CD4-positive, alpha-beta T cell (primary cell): ENCODE data around the gene KCNAB1. TPM values are rescaled to one million over a fixed set of nuclear protein-coding genes. Genes with fewer than 3 reads are reported as not detected.

Source experiments
- ATAC-seq: fragments of 200-7000 bp; cut with Tn5 transposase; one replicate; pipeline ENCODE4 v1.10.0; 2022; ENCODE audit warnings: mild to moderate bottlenecking; ENCODE audit not compliant: poor library complexity
- CTCF ChIA-PET: fragments of 350-600 bp; sonication (Branson Sonifier 250); formaldehyde crosslinking; loops from one replicate; lab custom pipeline; 2021; ENCODE audit warnings: antibody characterized with exemption, inconsistent platforms; lab: Charles Lee
- POLR2A ChIA-PET: fragments of 350-600 bp; sonication (Branson Sonifier 250); formaldehyde crosslinking; loops from one replicate; lab custom pipeline; 2021; ENCODE audit warnings: antibody characterized with exemption, inconsistent platforms; lab: Charles Lee
- DNase-seq, 14 experiments: peaks; one replicate each; pipeline ENCODE4 v3.0.0-alpha.2; 2013 to 2020; ENCODE audit warnings: mixed read lengths in 2 of 14
- H3K27ac ChIP-seq, 2 donors: one replicate each; pipeline versions ENCODE4 v1.5.1 to v1.7.0; 2013; ENCODE audit warnings: low read length in 2 of 2, low read depth in 1 of 2, mild to moderate bottlenecking in 1 of 2
- H3K27me3 ChIP-seq, 2 experiments: 1 replicate in 1 of 2; 2 replicates in 1 of 2; pipeline versions ENCODE4 v1.6.1 to v1.7.0; 2013; ENCODE audit warnings: low read length in 2 of 2, control low read depth in 1 of 2, mild to moderate bottlenecking in 1 of 2, moderate library complexity in 1 of 2; ENCODE audit not compliant: insufficient read depth in 2 of 2, control insufficient read depth in 1 of 2
- H3K36me3 ChIP-seq: one replicate; pipeline ENCODE4 v1.6.1; 2013; ENCODE audit warnings: low read length, control low read depth; ENCODE audit not compliant: insufficient read depth
- H3K4me1 ChIP-seq: one replicate; pipeline ENCODE4 v1.6.1; 2013; ENCODE audit warnings: low read length, control low read depth; ENCODE audit not compliant: insufficient read depth
- H3K4me3 ChIP-seq: one replicate; pipeline ENCODE4 v1.5.1; 2013; ENCODE audit warnings: mild to moderate bottlenecking, low read length, moderate library complexity
- H3K9me3 ChIP-seq, 2 experiments: 1 replicate in 1 of 2; 2 replicates in 1 of 2; pipeline versions ENCODE4 v1.6.1 to v1.7.0; 2013; ENCODE audit warnings: low read length in 2 of 2, mild to moderate bottlenecking in 2 of 2, control low read depth in 1 of 2, moderate library complexity in 1 of 2; ENCODE audit not compliant: control insufficient read depth in 1 of 2, insufficient read depth in 1 of 2
- H3K27ac Mint-ChIP-seq: one replicate; pipeline ENCODE4 v1.8.0; 2020; ENCODE audit warnings: mixed read lengths
- H3K27me3 Mint-ChIP-seq: one replicate; pipeline ENCODE4 v1.8.0; 2021; ENCODE audit warnings: mixed read lengths
- H3K36me3 Mint-ChIP-seq: one replicate; pipeline ENCODE4 v1.8.0; 2021; ENCODE audit warnings: low read depth, mixed read lengths
- H3K4me1 Mint-ChIP-seq: one replicate; pipeline ENCODE4 v1.8.0; 2021; ENCODE audit warnings: low read depth, mixed read lengths
- H3K4me3 Mint-ChIP-seq: one replicate; pipeline ENCODE4 v1.8.0; 2020; ENCODE audit warnings: mild to moderate bottlenecking, mixed read lengths
- H3K9me3 Mint-ChIP-seq: one replicate; pipeline ENCODE4 v1.8.0; 2020; ENCODE audit warnings: mixed read lengths
- CTCF ChIP-seq: fragments of 200-600 bp; IDR thresholded peaks from one replicate; pipeline ENCODE4 v1.8.0; 2022; ENCODE audit warnings: antibody characterized with exemption, mild to moderate bottlenecking
- intact Hi-C, 2 experiments: fragments of 100-400 bp; cut with DNase I in 1 of 2; cut with micrococcal nuclease in 1 of 2; formaldehyde crosslinking; loops; one replicate each; pipeline versions ENCODE4 v1.15.1 to v1.9.0; 2023 to 2025; cut with DNase I, micrococcal nuclease
- total RNA-seq, 174 experiments: library from RNA in 2 of 174; stranded (reverse) in 2 of 174; gene quantifications; one replicate each; pipeline ENCODE4 v1.2.3 and lab custom pipeline; 2021 to 2026

The KCNAB1 gene
- total RNA-seq, 2 experiments from 2014 or later, result 0.14 TPM; not detected in 1

- no peaks in the 10 kb centered on the region for H3K4me1 Mint-ChIP-seq
- Histone ChIP-seq H3K27ac (no peak overlapping the region), H3K9me3 (no peaks in the 10 kb centered on the region), H3K27me3 (peaks cover 0 to 8% of the 10 kb centered on the region in 2 experiments), H3K4me3 (no peak overlapping the region), H3K4me1 (no peaks in the 10 kb centered on the region), H3K36me3 (no peaks in the 10 kb centered on the region)
- H3K27me3 Mint-ChIP-seq, result peaks cover 16% of the 10 kb centered on the region
- TF ChIP-seq CTCF, result no peak
- ATAC-seq (no peak), DNase-seq (no peak)
- H3K27ac Mint-ChIP-seq, result no peak overlapping the region
- intact Hi-C loops, result no loop called here
- ChIA-PET CTCF (interaction anchor here (1.3 kb wide), 1 partner anchor 10 kb away, joined by 5 read pairs; no protein-coding TSS in a partner anchor), POLR2A (no interaction called here)
- H3K9me3 Mint-ChIP-seq, result no peaks in the 10 kb centered on the region
- no peak overlapping the region for H3K4me3 Mint-ChIP-seq
- no peaks in the 10 kb centered on the region for H3K36me3 Mint-ChIP-seq
These were observed 130.2 kb downstream of the KCNAB1 start for GRCh38 chr3:156250550-156250949.

- Histone ChIP-seq H3K27ac (no peak overlapping the region), H3K9me3 (no peaks in the 10 kb centered on the region), H3K4me3 (no peak overlapping the region), H3K4me1 (no peaks in the 10 kb centered on the region), H3K36me3 (no peaks in the 10 kb centered on the region), H3K27me3 (peaks cover 0 to 4% of the 10 kb centered on the region in 2 experiments)
- CTCF ChIA-PET, result no interaction called here
- Mint-ChIP-seq H3K36me3 (no peaks in the 10 kb centered on the region), H3K9me3 (no peaks in the 10 kb centered on the region), H3K4me1 (no peaks in the 10 kb centered on the region), H3K4me3 (no peak overlapping the region), H3K27ac (no peak overlapping the region), H3K27me3 (peaks cover 19% of the 10 kb centered on the region)
- ATAC-seq, result no peak
- POLR2A ChIA-PET, result no interaction called here
- intact Hi-C loops, result no loop called here
- no peak for DNase-seq
- no peak for TF ChIP-seq CTCF
These were observed 131.0 kb downstream of the KCNAB1 start for GRCh38 chr3:156251424-156251823.

- DNase-seq, result no peak
- peaks cover 12% of the 10 kb centered on the region for H3K27me3 Mint-ChIP-seq
- ChIA-PET POLR2A (no interaction called here), CTCF (no interaction called here)
- H3K9me3 Mint-ChIP-seq, result no peaks in the 10 kb centered on the region
- TF ChIP-seq CTCF, result no peak
- H3K4me1 Mint-ChIP-seq, result no peaks in the 10 kb centered on the region
- Histone ChIP-seq H3K27me3 (peaks cover 0 to 4% of the 10 kb centered on the region in 2 experiments), H3K4me3 (no peak overlapping the region), H3K36me3 (no peaks in the 10 kb centered on the region), H3K9me3 (no peaks in the 10 kb centered on the region), H3K27ac (no peak overlapping the region), H3K4me1 (no peaks in the 10 kb centered on the region)
- no peak overlapping the region for H3K4me3 Mint-ChIP-seq
- H3K36me3 Mint-ChIP-seq, result no peaks in the 10 kb centered on the region
- ATAC-seq, result no peak
- intact Hi-C loops, result no loop called here
- H3K27ac Mint-ChIP-seq, result no peak overlapping the region
These were observed 132.3 kb downstream of the KCNAB1 start for GRCh38 chr3:156252656-156253055.
